Body of pancreas (tissue), 4 donors: Measurements from ENCODE around the gene CTSD. TPM values are rescaled to one million over a fixed set of nuclear protein-coding genes. Genes with fewer than 3 reads are reported as not detected.

Source experiments
- ATAC-seq: fragments of 150-250 bp; one replicate; pipeline ENCODE4 v1.9.1; 2016
- DNase-seq, 4 donors: peaks; one replicate each; pipeline ENCODE4 v3.0.0-alpha.2; 2019
- H3K27ac ChIP-seq, 4 donors: fragments of 200-600 bp; sonication (generic); 1 replicate in 3 of 4; 2 replicates in 1 of 4; pipeline versions ENCODE4 v1.5.1 to v1.6.1; 2016 to 2019; ENCODE audit warnings: mild to moderate bottlenecking in 1 of 4, mixed read lengths in 1 of 4, moderate library complexity in 1 of 4
- H3K27me3 ChIP-seq, 2 donors: fragments of 200-600 bp; sonication (generic); one replicate each; pipeline ENCODE4 v1.6.0; 2016; ENCODE audit warnings: mild to moderate bottlenecking in 1 of 2
- H3K36me3 ChIP-seq, 2 donors: fragments of 200-600 bp; sonication (generic); replicated peaks in 1 of 2; 2 replicates each; pipeline ENCODE4 v1.5.1; 2016; ENCODE audit warnings: low read depth in 2 of 2; ENCODE audit not compliant: insufficient read depth in 1 of 2
- H3K4me1 ChIP-seq: fragments of 200-600 bp; sonication (generic); one replicate; pipeline ENCODE4 v1.6.0; 2016
- H3K4me3 ChIP-seq, 2 donors: fragments of 200-600 bp; sonication (generic); 1 replicate in 1 of 2; 2 replicates in 1 of 2; pipeline ENCODE4 v1.5.1; 2016 to 2019
- H3K9me3 ChIP-seq, 3 donors: fragments of 200-600 bp; sonication (generic); 1 replicate in 2 of 3; 2 replicates in 1 of 3; pipeline ENCODE4 v1.5.1; 2016
- POLR2A ChIP-seq, 3 donors: fragments of 450-650 bp; IDR thresholded peaks; one replicate each; pipeline ENCODE4 v1.6.1; 2016; ENCODE audit warnings: antibody characterized with exemption in 3 of 3, mild to moderate bottlenecking in 2 of 3
- WGBS, 2 donors: methylation state at CpG; one replicate each; pipeline ENCODE4 v1.1.5; 2017; 5-methylcytosine and 5-hydroxymethylcytosine counted together
- intact Hi-C: fragments of 100-400 bp; cut with DNase I; formaldehyde crosslinking; loops from one replicate; pipeline ENCODE4 v1.15.1; 2023
- total RNA-seq, 2 donors: library from RNA; depleted of rRNA; stranded (reverse); fragments of >200 nt; gene quantifications; one replicate each; pipeline ENCODE4 v1.1.0, GENCODE V29; 2016
- TF ChIP-seq, protein P1 (sequence below), 7 experiments: fragments of 450-650 bp in 4 of 7; fragments of 200-600 bp in 3 of 7; sonication (generic) in 3 of 7; IDR thresholded peaks; one replicate each; pipeline ENCODE4 v1.5.1; 2016 to 2019; ENCODE audit warnings: antibody characterized with exemption in 7 of 7

The CTSD gene
- total RNA-seq, 2 donors from 2014 or later, result 214 to 255 TPM

DNA sequence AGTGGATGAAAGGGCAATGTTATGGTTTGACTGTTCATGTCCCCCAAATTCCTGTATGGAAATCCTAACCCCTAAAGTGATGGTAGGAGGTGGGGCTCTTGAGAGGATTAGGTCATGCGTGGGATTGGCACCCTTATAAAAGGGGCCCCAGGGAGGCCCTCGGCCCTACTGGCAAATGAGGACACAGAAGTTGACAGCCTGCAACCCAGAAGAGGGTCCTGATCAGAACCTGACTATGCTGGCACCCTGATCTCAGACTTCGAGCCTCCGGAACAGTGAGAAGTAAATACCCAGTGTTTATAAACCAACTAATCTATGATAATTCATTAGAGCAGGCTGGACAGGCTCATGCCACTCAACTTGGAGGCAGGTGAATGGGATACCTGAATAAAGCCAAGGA is 22.0 kb downstream of the CTSD start:
- H3K4me3 ChIP-seq, result no peak overlapping the region
- no peaks in the 10 kb centered on the region for H3K36me3 ChIP-seq
- H3K9me3 ChIP-seq, result peaks cover 0 to under 1% (median 0%) of the 10 kb centered on the region in 3 donors
- 53 to 61% methylated on average over 4 of the region's 4 CpGs for WGBS, 2 donors
- no peak for TF ChIP-seq POLR2A (IDR thresholded peaks at IDR 0.05)
- TF ChIP-seq, protein P1, sequence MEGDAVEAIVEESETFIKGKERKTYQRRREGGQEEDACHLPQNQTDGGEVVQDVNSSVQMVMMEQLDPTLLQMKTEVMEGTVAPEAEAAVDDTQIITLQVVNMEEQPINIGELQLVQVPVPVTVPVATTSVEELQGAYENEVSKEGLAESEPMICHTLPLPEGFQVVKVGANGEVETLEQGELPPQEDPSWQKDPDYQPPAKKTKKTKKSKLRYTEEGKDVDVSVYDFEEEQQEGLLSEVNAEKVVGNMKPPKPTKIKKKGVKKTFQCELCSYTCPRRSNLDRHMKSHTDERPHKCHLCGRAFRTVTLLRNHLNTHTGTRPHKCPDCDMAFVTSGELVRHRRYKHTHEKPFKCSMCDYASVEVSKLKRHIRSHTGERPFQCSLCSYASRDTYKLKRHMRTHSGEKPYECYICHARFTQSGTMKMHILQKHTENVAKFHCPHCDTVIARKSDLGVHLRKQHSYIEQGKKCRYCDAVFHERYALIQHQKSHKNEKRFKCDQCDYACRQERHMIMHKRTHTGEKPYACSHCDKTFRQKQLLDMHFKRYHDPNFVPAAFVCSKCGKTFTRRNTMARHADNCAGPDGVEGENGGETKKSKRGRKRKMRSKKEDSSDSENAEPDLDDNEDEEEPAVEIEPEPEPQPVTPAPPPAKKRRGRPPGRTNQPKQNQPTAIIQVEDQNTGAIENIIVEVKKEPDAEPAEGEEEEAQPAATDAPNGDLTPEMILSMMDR (IDR thresholded peaks at IDR 0.05), result no peak
- ATAC-seq (no peak), DNase-seq (no peak)
- H3K4me1 ChIP-seq, result peaks cover 12% of the 10 kb centered on the region
- H3K27ac ChIP-seq, result no peak overlapping the region
- intact Hi-C loops, result no loop called here
- H3K27me3 ChIP-seq, result no peaks in the 10 kb centered on the region

DNA sequence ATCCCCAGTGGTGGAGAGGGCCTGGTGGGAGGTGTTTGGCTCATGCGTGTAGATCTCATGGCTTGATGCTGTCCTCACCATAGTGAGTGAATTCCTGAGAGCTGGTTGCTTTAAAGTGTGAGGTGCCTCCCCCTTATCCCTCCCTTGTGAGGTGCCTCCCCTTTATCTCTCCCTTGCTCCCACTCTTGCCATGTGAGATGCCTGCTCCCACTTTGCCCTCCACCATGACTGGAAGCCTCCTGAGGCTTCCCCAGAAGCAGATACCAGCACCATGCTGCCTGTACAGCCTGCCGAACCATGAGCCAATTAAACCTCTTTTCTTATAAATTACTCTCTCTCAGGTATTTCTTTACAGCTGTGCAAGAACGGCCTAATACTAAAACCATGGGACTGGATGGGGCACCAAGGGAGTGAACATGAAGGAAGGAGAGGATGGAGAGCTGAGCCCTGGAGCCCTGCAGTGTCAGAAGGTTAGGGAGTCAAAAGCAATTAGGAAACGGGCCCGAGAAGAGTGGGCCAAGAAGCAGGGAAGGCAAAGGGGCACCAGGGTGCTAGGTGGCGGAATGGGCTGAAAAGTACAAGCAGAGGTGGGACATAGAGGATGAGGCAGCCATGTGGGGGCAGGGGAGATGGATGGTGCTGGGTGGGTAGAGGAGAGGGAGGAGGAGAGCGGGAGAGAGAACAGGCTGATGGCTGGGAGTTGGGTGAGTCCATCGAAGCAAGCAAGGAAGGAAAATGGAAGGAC is 22.8 kb downstream of the CTSD start:
- DNase-seq, result peak in 1 of 4 donors; percentile 9
- WGBS, 2 donors, result 74 to 78% methylated on average over 8 of the region's 8 CpGs
- intact Hi-C loops, result no loop called here
- ATAC-seq, result no peak
- H3K27ac ChIP-seq, result no peak overlapping the region
- H3K4me1 ChIP-seq, result peaks cover 12% of the 10 kb centered on the region
- TF ChIP-seq, protein P1 (IDR thresholded peaks at IDR 0.05), result no peak
- TF ChIP-seq POLR2A (IDR thresholded peaks at IDR 0.05), result no peak
- H3K9me3 ChIP-seq, result peaks cover 0 to 9% (median 0%) of the 10 kb centered on the region in 3 donors
- H3K36me3 ChIP-seq, result no peaks in the 10 kb centered on the region
- H3K27me3 ChIP-seq, result no peaks in the 10 kb centered on the region
- H3K4me3 ChIP-seq, result no peak overlapping the region

DNA sequence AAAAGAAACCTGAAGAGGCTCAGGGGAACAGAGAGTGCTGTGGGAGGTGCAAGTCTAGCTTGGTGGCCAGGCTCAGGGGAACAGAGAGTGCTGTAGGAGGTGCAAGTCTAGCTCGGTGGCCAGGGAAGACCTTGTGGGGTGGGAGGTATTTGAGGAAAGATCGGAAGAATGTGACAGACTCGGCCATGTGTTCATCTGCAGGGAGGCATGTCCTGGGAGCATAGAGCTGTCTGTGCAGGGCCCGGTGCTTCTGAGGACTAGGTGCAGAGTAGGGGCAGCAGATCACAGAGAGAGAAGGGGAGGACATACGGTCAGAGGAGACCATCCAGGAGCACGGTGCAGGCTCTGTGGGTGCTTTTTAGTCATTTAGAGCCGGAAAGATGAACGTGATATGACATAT is 24.2 kb downstream of the CTSD start:
- 55 to 57% methylated on average over 8 of the region's 8 CpGs for WGBS, 2 donors
- H3K36me3 ChIP-seq, result no peaks in the 10 kb centered on the region
- no peak for ATAC-seq
- H3K27me3 ChIP-seq, result no peaks in the 10 kb centered on the region
- no peak overlapping the region for H3K27ac ChIP-seq
- peak in 1 of 4 donors; percentile 8 for DNase-seq
- TF ChIP-seq, protein P1 (IDR thresholded peaks at IDR 0.05), result no peak
- TF ChIP-seq POLR2A (IDR thresholded peaks at IDR 0.05), result no peak
- H3K4me1 ChIP-seq, result peaks cover 2% of the 10 kb centered on the region
- H3K9me3 ChIP-seq, result peaks cover 0 to 9% (median 0%) of the 10 kb centered on the region in 3 donors
- intact Hi-C loops, result no loop called here
- no peak overlapping the region for H3K4me3 ChIP-seq

DNA sequence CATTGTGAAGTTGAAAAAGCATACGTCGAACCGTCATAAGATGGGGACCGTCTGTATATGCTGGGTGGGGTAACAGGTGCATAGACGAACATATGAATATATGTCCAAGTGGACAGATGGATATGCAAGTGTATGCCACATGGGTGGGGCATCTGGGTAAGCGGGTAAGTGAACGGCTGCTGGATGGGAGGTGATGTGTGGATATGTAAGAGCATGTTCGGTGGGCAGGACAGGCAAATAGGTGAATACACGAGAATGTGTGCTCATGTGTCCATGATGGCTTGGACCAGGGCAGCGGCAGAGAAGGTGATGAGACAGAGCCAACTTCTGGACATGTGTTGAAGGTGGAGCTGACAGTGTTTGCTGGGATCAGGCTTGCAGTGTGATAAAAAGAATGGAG is 25.3 kb downstream of the CTSD start:
- H3K36me3 ChIP-seq, result no peaks in the 10 kb centered on the region
- DNase-seq (peak in 1 of 4 donors; percentile 5), ATAC-seq (no peak)
- 72 to 81% methylated on average over 10 of the region's 10 CpGs for WGBS, 2 donors
- H3K4me3 ChIP-seq, result no peak overlapping the region
- TF ChIP-seq, protein P1 (IDR thresholded peaks at IDR 0.05), result no peak
- no peak for TF ChIP-seq POLR2A (IDR thresholded peaks at IDR 0.05)
- no peaks in the 10 kb centered on the region for H3K27me3 ChIP-seq
- H3K4me1 ChIP-seq, result no peaks in the 10 kb centered on the region
- intact Hi-C loops, result no loop called here
- no peak overlapping the region for H3K27ac ChIP-seq
- H3K9me3 ChIP-seq, result peaks cover 0 to 9% (median 0%) of the 10 kb centered on the region in 3 donors
